Placental pericyte (primary cell): ENCODE data around the gene FOXD4L5. TPM values are rescaled to one million over a fixed set of nuclear protein-coding genes. Genes with fewer than 3 reads are reported as not detected.

ENCODE experiments used
- small RNA-seq: library from RNA; depleted of rRNA; stranded (forward); fragments of <200 nt; gene quantifications from one replicate; pipeline ENCODE3, GENCODE V24; 2012; ENCODE audit warnings: low replicate concordance
- total RNA-seq: library from RNA; depleted of rRNA; stranded (reverse); fragments of >200 nt; gene quantifications from 2 replicates; pipeline ENCODE4 v1.2.3, GENCODE V29; 2012

Gene FOXD4L5
- 0.14 TPM in 1 of 2 replicates, not detected in the other for total RNA-seq

DNA sequence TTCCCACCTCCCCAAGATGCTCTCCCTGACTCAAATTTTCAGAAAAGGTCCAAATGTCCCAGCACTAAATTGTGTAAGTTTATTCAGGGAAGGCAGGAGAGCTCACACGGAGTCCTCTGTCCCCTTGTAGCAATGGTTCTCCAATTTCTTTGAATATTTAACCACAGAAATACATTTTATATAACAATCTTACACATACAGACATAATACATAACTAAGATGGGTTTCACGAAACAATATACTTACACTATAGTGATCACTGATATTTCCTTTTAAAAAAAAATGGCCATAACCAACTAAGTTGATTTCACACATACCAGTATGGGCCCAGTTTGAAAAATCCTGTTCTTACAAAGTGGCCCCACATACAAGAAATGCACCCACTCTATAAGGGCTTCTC lies at the start of gene FOXD4L5:
FOXD4L5 (minus strand) TSS at position 101 of the 400 bp plus-strand sequence. CDS start 832 bp downstream, outside the sequence.

Small RNA genes within 50 kb of the gene (small RNA-seq; reads per million reads assigned to genes)
- gene IGKV1OR9-1: not detected
